Measurements from ENCODE around the gene ID3. TPM values are rescaled to one million over a fixed set of nuclear protein-coding genes. Genes with fewer than 3 reads are reported as not detected.

ID3 gene
- total RNA-seq, 4 donors from 2014 or later, result 62.0 to 144 (median 110) TPM

DNA sequence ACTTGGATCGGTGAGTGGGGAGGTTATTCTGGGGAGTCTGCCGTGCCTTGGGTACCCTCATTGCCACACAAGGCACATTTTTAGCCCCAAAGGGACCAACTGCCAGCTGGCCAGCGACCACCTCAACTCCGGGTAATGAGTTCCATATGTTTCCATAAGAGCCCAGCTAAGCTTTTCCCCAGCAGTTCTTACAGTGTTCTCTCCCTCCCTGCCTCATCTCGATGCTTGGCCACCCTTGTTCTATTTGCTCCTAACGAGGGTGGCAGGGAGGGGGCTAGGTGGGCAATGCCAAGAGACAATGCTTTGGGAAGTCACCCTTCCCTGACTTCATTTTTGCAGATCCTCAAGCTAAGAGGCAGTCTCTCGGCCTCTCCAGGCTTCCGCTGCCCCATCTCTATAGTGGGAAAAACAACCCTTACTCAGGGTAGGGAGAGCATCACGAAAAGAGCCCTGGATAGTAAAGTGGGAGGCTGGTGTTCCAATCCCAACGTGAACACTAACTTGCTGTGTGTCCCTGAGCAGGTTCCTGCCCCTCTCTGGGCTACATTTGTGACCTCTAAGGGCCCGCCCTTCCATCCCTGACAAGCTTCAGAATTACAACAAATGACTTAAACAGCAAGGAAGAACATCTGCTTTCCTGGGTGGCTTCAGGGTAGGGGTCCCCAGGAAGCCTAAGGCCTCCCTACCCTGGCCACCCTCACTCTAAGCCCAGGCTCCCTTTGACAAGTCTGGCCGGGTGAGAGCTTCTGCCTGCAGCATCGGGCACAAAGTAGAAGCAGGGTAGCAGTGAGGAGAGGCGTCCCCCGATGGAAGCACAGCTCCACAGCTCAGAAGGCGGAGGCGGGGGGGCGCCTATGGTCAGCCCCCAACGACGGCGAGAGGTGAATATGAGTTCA lies 5.8 kb downstream of the ID3 start:
- no peak for TF ChIP-seq CTCF (IDR thresholded peaks at IDR 0.05; ENCODE audit: low read depth)

DNA sequence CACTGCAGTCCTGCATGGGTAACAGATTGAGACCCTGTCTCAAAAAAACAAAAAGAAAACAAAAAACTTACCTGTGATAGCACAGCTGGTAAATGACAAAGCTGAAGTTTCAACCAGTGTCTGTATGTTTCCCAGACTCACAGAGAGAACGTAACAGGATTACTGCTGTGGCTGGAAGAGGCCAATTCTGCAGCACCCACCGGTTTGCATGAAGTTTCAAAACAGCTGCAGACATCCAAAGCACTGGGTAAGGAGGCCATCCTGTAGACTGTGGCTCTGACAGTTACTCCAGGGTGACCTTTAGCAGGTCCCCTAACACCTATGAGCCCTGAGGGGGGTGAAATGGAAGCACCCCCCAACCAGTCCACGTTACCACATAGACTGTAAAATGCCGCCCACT lies 7.5 kb downstream of the ID3 start:
- TF ChIP-seq CTCF (IDR thresholded peaks at IDR 0.05; ENCODE audit: low read depth), result no peak

DNA sequence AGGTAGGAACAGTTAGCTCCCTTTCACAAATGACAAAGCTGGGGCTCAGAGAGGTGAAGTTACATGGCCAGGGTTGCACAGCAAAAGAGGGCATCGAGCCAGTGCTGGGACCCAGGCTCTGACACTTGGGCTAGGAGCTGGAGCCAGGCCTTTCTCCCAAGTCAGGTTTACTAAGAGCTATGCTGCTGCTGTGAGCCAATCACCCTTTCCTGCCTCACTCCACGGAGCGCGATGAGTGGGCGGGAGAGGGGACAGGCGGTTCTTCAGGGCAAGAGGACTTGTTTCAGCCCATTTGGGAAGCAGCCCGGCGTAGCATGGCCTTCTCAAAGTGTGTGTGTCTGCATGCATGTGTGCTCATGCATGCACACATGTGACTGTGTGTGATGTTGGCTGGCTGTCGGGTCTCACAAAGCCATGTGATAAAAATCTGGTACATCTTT lies 10.6 kb downstream of the ID3 start:
- no peak for TF ChIP-seq CTCF (IDR thresholded peaks at IDR 0.05; ENCODE audit: low read depth)

DNA sequence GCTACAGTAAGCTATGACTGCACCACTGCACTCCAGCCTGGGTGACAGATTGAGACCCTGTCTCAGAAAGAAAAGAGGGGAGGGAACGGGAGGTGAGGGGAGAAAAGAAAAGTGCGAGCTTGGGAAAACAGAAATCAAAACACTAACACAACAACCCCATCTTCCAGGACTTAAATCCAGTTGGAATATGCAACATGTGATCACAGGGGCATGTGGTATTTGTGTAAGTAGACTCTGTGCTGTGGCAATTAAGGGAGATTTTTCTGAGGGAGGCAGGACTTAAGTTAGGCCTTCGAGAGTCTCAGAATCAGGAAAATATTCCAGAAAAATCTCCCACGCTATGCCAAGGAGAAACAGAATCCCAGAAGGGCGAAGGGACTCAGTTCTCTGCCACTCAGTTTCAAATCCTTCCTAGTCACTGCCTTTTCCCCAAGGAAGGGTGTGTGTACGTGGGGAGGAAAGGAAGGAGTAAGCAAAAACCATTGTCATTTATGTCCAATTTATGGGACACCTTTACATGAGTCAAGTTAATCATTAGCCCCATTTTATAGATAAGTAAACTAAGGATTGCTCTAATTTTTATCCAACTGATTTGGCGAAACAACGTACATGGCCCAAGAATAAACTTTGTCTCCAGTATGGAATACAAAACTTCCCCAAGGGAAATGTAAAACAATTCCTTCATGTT lies 12.3 kb downstream of the ID3 start:
- no peak for TF ChIP-seq CTCF (IDR thresholded peaks at IDR 0.05; ENCODE audit: low read depth)

- no peak for TF ChIP-seq CTCF (IDR thresholded peaks at IDR 0.05; ENCODE audit: low read depth)
These were observed 13.4 kb downstream of the ID3 start for GRCh38 chr1:23545851-23546250.

GRCh38 chr1:23544444-23545389 lies 14.6 kb downstream of the ID3 start:
- TF ChIP-seq CTCF (IDR thresholded peaks at IDR 0.05; ENCODE audit: low read depth), result no peak

Data from subcutaneous adipose tissue (tissue), 4 donors.